Measurements from ENCODE around the gene ATP2B1. TPM values are rescaled to one million over a fixed set of nuclear protein-coding genes. Genes with fewer than 3 reads are reported as not detected.

The ATP2B1 gene
- total RNA-seq, 1 donor from 2014 or later, result 14.5 TPM

GRCh38 chr12:89694542-89694941 lies 14.1 kb downstream of the ATP2B1 start:
- DNase-seq (ENCODE audit: low read depth in 2 of 2), result no peak

GRCh38 chr12:89693639-89694202 lies 14.9 kb downstream of the ATP2B1 start:
- peak in 1 of 2 donors; percentile 8 for DNase-seq (ENCODE audit: low read depth in 2 of 2)

GRCh38 chr12:89692439-89692838 lies 16.2 kb downstream of the ATP2B1 start:
- DNase-seq (ENCODE audit: low read depth in 2 of 2), result no peak

GRCh38 chr12:89691659-89692058 lies 17.0 kb downstream of the ATP2B1 start:
- no peak for DNase-seq (ENCODE audit: low read depth in 2 of 2)

- no peak for DNase-seq (ENCODE audit: low read depth in 2 of 2)
Measured at GRCh38 chr12:89690925-89691324, 17.7 kb downstream of the ATP2B1 start.

- DNase-seq (ENCODE audit: low read depth in 2 of 2), result no peak
Measured at GRCh38 chr12:89689306-89689705, 19.3 kb downstream of the ATP2B1 start.

- DNase-seq (ENCODE audit: low read depth in 2 of 2), result no peak
Measured at GRCh38 chr12:89686311-89686710, 22.3 kb downstream of the ATP2B1 start.

GRCh38 chr12:89685363-89685972 lies 23.2 kb downstream of the ATP2B1 start:
- no peak for DNase-seq (ENCODE audit: low read depth in 2 of 2)

GRCh38 chr12:89684136-89684535 lies 24.5 kb downstream of the ATP2B1 start:
- no peak for DNase-seq (ENCODE audit: low read depth in 2 of 2)

GRCh38 chr12:89682284-89682683 lies 26.4 kb downstream of the ATP2B1 start:
- DNase-seq (ENCODE audit: low read depth in 2 of 2), result no peak

GRCh38 chr12:89680409-89680808 lies 28.2 kb downstream of the ATP2B1 start:
- no peak for DNase-seq (ENCODE audit: low read depth in 2 of 2)

- no peak for DNase-seq (ENCODE audit: low read depth in 2 of 2)
Measured at GRCh38 chr12:89679631-89680030, 29.0 kb downstream of the ATP2B1 start.

GRCh38 chr12:89678225-89678624 lies 30.4 kb downstream of the ATP2B1 start:
- no peak for DNase-seq (ENCODE audit: low read depth in 2 of 2)

- no peak for DNase-seq (ENCODE audit: low read depth in 2 of 2)
Measured at GRCh38 chr12:89676930-89677329, 31.7 kb downstream of the ATP2B1 start.

- DNase-seq (ENCODE audit: low read depth in 2 of 2), result no peak
Measured at GRCh38 chr12:89674326-89674942, 34.2 kb downstream of the ATP2B1 start.

GRCh38 chr12:89673603-89674002 lies 35.0 kb downstream of the ATP2B1 start:
- DNase-seq (ENCODE audit: low read depth in 2 of 2), result no peak

- DNase-seq (ENCODE audit: low read depth in 2 of 2), result no peak
Measured at GRCh38 chr12:89672589-89672979, 36.1 kb downstream of the ATP2B1 start.

- no peak for DNase-seq (ENCODE audit: low read depth in 2 of 2)
Measured at GRCh38 chr12:89671469-89671868, 37.2 kb downstream of the ATP2B1 start.

GRCh38 chr12:89669197-89669596 lies 39.4 kb downstream of the ATP2B1 start:
- DNase-seq (ENCODE audit: low read depth in 2 of 2), result no peak

- no peak for DNase-seq (ENCODE audit: low read depth in 2 of 2)
Measured at GRCh38 chr12:89665556-89665955, 43.1 kb downstream of the ATP2B1 start.

GRCh38 chr12:89664441-89664840 lies 44.2 kb downstream of the ATP2B1 start:
- DNase-seq (ENCODE audit: low read depth in 2 of 2), result no peak

GRCh38 chr12:89663577-89664357 lies 44.9 kb downstream of the ATP2B1 start:
- DNase-seq (ENCODE audit: low read depth in 2 of 2), result peak in 1 of 2 donors; percentile 11

Measured in dermis microvascular lymphatic vessel endothelial cell (primary cell).